Right lobe of liver (tissue), 6 donors: ENCODE measurements around the gene KRTAP5-7. TPM values are rescaled to one million over a fixed set of nuclear protein-coding genes. Genes with fewer than 3 reads are reported as not detected.
"Not testable (repeated sequence)": the region's sequence is repeated elsewhere in the genome, so short reads cannot be mapped to it uniquely, and the experiment has no call there.

ENCODE experiments used
- ATAC-seq, 4 donors: fragments of 200-7000 bp; cut with Tn5 transposase; one replicate each; pipeline ENCODE4 v1.9.1; 2020; ENCODE audit warnings: mild to moderate bottlenecking in 4 of 4, moderate library complexity in 4 of 4
- DNase-seq, 3 donors: peaks; one replicate each; pipeline ENCODE4 v3.0.0-alpha.2; 2020
- H3K27ac ChIP-seq, 3 donors: fragments of 200-600 bp; one replicate each; pipeline ENCODE4 v1.8.0; 2022
- H3K27me3 ChIP-seq, 2 donors: fragments of 200-600 bp; one replicate each; pipeline ENCODE4 v1.8.0; 2022
- H3K36me3 ChIP-seq, 4 donors: fragments of 200-600 bp; sonication (generic) in 1 of 4; one replicate each; pipeline versions ENCODE4 v1.5.1 to v1.8.0; 2017 to 2022; ENCODE audit warnings: control low read depth in 1 of 4
- H3K4me1 ChIP-seq, 4 donors: fragments of 200-600 bp; sonication (generic) in 1 of 4; one replicate each; pipeline versions ENCODE4 v1.5.1 to v1.8.0; 2017 to 2022; ENCODE audit warnings: control low read depth in 1 of 4
- H3K4me3 ChIP-seq, 3 donors: fragments of 200-600 bp; one replicate each; pipeline ENCODE4 v1.8.0; 2022
- H3K9me3 ChIP-seq, 4 donors: fragments of 200-600 bp; sonication (generic) in 1 of 4; one replicate each; pipeline versions ENCODE4 v1.5.1 to v1.8.0; 2017 to 2022; ENCODE audit warnings: control low read depth in 1 of 4
- POLR2A ChIP-seq: fragments of 450-650 bp; IDR thresholded peaks from one replicate; pipeline ENCODE4 v1.6.1; 2017; ENCODE audit warnings: antibody characterized with exemption, mild to moderate bottlenecking
- WGBS: methylation state at CpG from one replicate; pipeline ENCODE4 v1.1.6; 2018; ENCODE audit warnings: low coverage, low lambda C conversion rate; ENCODE audit not compliant: insufficient coverage; ENCODE audit errors: missing lambda C conversion rate; 5-methylcytosine and 5-hydroxymethylcytosine counted together
- intact Hi-C, 2 donors: fragments of 100-400 bp; cut with DNase I; formaldehyde crosslinking; loops; one replicate each; pipeline versions ENCODE4 v1.11.2 to v1.14.1; 2022
- total RNA-seq, 6 experiments: library from RNA; depleted of rRNA in 2 of 6; stranded (reverse); fragments of >200 nt in 2 of 6; fragmentation: NEBNext Ultra II Directional in 3 of 6; extraction: Animal tissue kit (Norgen Biotek cat#: 25700) in 3 of 6; gene quantifications; one replicate each; pipeline versions ENCODE4 v1.1.0 to v1.2.4, GENCODE V29; 2016 to 2023
- TF ChIP-seq, protein P1 (sequence below), 4 donors: fragments of 200-600 bp in 3 of 4; fragments of 450-650 bp in 1 of 4; IDR thresholded peaks; one replicate each; pipeline versions ENCODE4 v1.5.1 to v1.8.0; 2016 to 2022; ENCODE audit warnings: antibody characterized with exemption in 4 of 4, mild to moderate bottlenecking in 2 of 4
- donor health status: DM: no; HTN: yes; CAD: no.
- donor health status: DM: no; HTN: no; CAD: no.
- donor health status: DM: no; HTN: no; CAD: no.
- donor health status: DM: no; HTN: yes; CAD: no.
- donor health status: DM: no; HTN: yes; CAD: no.

KRTAP5-7 gene
- total RNA-seq, 6 experiments from 2014 or later = 0.18 to 3.9 (median 0.23) TPM; not detected in 2

DNA sequence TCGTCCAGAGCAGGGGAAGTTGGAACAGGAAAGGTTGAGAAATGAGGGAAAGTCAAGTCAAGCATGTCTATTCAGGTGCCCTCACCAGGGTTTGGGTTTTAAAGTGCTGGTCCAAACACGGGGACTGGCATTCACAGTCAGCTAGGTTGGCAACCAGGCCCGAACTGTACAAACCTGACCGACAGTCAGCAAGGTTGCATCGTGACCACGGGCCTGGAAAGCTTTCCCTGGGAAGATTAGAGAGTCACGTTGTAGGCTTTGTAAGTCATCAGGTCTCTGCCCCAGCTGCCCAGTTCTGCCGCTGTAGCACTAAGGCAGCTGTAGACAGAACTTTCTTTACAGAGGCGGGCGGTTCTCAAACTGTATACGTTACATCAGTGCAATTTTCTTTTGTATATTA lies 45.7 kb downstream of the KRTAP5-7 start:
- intact Hi-C loops = no loop called here
- Histone ChIP-seq H3K27me3 (no peaks in the 10 kb centered on the region), H3K27ac (no peak overlapping the region), H3K36me3 (no peaks in the 10 kb centered on the region), H3K4me3 (no peak overlapping the region), H3K9me3 (no peaks in the 10 kb centered on the region), H3K4me1 (no peaks in the 10 kb centered on the region)
- 79% methylated on average over 5 of the region's 11 CpGs for WGBS
- DNase-seq = no peak
- TF ChIP-seq, protein P1, sequence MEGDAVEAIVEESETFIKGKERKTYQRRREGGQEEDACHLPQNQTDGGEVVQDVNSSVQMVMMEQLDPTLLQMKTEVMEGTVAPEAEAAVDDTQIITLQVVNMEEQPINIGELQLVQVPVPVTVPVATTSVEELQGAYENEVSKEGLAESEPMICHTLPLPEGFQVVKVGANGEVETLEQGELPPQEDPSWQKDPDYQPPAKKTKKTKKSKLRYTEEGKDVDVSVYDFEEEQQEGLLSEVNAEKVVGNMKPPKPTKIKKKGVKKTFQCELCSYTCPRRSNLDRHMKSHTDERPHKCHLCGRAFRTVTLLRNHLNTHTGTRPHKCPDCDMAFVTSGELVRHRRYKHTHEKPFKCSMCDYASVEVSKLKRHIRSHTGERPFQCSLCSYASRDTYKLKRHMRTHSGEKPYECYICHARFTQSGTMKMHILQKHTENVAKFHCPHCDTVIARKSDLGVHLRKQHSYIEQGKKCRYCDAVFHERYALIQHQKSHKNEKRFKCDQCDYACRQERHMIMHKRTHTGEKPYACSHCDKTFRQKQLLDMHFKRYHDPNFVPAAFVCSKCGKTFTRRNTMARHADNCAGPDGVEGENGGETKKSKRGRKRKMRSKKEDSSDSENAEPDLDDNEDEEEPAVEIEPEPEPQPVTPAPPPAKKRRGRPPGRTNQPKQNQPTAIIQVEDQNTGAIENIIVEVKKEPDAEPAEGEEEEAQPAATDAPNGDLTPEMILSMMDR (IDR thresholded peaks at IDR 0.05) = no peak
- TF ChIP-seq POLR2A = no peak
- ATAC-seq = no peak

DNA sequence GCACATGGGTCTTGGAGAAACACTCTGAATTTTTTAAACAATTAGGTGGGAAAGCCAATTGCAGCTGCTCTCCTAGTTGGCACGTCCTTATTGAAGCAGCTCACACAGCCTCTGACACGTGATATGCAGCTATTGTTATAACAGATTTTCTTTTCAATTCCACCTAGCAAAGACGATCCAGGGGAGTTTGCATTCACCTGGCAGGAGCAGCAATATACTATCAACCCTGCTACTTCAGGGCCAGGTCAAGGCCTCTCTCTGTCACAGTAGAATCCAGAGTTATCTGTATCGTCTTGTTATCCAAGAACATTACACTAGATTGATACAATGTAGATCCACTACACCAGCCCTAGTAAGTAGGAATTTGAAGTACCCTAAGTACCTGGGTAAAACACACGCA lies 47.4 kb downstream of the KRTAP5-7 start:
- 82% methylated on average over 5 of the region's 5 CpGs for WGBS
- no peak for DNase-seq
- intact Hi-C loops = no loop called here
- H3K9me3 ChIP-seq = no peaks in the 10 kb centered on the region
- no peak for TF ChIP-seq POLR2A
- TF ChIP-seq, protein P1 (IDR thresholded peaks at IDR 0.05) = no peak
- no peaks in the 10 kb centered on the region for H3K36me3 ChIP-seq
- ATAC-seq = no peak
- H3K4me1 ChIP-seq = no peaks in the 10 kb centered on the region
- H3K27ac ChIP-seq = no peak overlapping the region
- no peak overlapping the region for H3K4me3 ChIP-seq
- H3K27me3 ChIP-seq = no peaks in the 10 kb centered on the region

DNA sequence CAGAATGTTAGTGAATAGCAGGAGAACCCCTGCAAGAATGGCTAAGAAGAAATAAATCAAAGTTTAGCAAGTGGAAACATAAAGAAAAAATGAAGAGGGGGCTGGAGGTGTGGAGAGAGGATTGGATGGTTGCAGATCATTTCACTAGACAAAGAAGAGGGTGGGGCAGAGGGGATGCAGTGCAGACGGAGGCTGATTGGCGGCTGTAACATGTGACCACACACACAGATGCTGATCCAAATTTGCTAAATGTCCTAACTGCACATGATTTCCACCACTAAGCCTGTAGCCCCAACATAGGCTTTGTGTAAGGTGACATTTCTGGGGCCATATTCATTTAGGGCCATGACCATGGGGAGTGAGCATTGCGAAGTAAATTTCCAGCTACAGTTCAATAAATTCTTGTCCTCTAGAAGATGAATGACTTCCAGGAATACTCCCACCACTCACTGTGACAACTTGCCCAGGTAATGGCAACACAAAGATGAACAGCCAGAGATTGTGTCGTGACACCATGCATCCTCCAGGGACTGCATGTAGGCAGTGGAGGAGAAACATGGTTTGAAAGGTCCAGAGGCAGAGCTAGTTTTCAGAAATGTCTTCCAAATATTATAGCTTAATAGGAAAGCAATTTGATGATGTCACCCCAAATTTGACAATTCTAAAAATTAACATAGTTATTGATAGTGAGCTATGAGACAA lies 48.8 kb downstream of the KRTAP5-7 start:
- Histone ChIP-seq H3K27ac (no peak overlapping the region), H3K36me3 (no peaks in the 10 kb centered on the region), H3K9me3 (no peaks in the 10 kb centered on the region), H3K27me3 (no peaks in the 10 kb centered on the region), H3K4me3 (no peak overlapping the region), H3K4me1 (peaks cover 0 to 5% (median 0%) of the 10 kb centered on the region in 4 donors)
- 60% methylated on average over 4 of the region's 4 CpGs for WGBS
- TF ChIP-seq, protein P1 (IDR thresholded peaks at IDR 0.05) = no peak
- no peak for TF ChIP-seq POLR2A
- ATAC-seq (no peak), DNase-seq (no peak)
- intact Hi-C loops = no loop called here

DNA sequence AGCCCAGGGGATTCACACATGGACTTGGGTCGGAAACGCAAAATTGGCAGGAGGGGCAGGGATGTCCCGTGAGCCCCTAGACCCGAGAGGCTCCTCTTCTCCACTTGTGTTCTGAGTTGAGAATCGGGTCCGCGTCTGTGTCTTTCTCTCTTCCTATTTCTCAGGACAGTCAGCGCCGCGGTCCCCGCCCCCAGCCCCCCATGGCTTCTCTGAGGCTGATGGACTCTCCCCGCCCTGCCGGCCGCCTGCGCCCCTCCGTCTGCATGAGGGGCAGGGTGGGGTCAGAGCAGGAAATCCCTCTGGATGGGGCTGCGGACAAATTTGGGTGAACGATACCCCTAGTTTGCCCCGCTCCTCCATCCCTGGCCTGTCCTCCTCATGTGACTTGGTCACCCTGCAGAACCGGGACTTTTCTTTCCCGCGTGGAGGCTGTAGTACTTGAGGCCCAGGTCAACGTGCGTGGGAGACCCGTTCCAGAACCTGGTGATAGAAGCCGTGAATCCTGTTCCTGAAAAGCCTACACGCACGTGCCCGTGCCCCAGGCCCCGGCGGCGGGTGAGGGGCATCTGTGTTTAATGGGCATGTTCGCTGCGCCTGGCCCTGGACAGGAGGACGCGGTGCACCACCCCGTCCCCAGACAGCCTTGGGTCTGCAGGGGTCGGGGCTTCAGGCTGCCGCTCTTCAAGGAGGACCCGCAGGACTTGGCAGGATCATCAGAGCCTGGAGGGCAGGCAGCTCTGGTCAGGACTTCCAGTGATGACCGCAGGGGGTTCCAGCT lies 49.8 kb downstream of the KRTAP5-7 start:
- H3K27ac ChIP-seq, H3K27me3 ChIP-seq, DNase-seq, intact Hi-C loops, H3K9me3 ChIP-seq, H3K36me3 ChIP-seq, H3K4me3 ChIP-seq, ATAC-seq, H3K4me1 ChIP-seq: not testable (repeated sequence)
- WGBS = 67% methylated on average over 3 of the region's 41 CpGs

DNA sequence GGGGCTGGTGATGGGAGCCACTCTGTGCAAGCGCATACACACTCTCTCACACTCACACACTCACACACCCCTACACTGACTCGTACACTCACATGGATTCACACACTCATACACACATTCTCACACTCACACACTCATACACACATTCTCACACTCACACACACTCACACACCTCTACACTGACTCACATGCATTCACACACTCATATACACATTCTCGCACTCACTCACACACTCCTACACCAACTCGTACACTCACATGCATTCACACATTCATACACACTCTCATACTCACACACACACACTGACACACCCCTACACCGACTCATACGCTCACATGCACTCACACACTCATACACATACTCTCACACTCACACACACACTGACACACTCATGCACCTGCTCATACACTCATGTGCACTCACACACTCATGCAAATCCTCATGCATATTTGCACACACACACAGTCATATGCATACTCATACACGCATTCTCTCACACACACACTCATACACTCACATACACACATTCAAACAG lies 50.5 kb downstream of the KRTAP5-7 start:
- Histone ChIP-seq H3K27me3 (no peaks in the 10 kb centered on the region), H3K9me3 (no peaks in the 10 kb centered on the region), H3K27ac (no peak overlapping the region), H3K36me3 (no peaks in the 10 kb centered on the region), H3K4me1 (peaks cover 0 to 5% (median 0%) of the 10 kb centered on the region in 4 donors), H3K4me3 (no peak overlapping the region)
- no peak for DNase-seq
- no peak for TF ChIP-seq POLR2A
- TF ChIP-seq, protein P1 (IDR thresholded peaks at IDR 0.05) = no peak
- no peak for ATAC-seq
- intact Hi-C loops = no loop called here
- 85% methylated on average over 7 of the region's 7 CpGs for WGBS
